HG03108 (cell line): ENCODE data around the gene C2CD4A.

Source experiments
- ATAC-seq: cut with Tn5 transposase; IDR thresholded peaks from one replicate; pipeline ENCODE4 v1.9.1; 2021; ENCODE audit warnings: moderate library complexity; ENCODE audit not compliant: unreplicated experiment

The C2CD4A gene

DNA sequence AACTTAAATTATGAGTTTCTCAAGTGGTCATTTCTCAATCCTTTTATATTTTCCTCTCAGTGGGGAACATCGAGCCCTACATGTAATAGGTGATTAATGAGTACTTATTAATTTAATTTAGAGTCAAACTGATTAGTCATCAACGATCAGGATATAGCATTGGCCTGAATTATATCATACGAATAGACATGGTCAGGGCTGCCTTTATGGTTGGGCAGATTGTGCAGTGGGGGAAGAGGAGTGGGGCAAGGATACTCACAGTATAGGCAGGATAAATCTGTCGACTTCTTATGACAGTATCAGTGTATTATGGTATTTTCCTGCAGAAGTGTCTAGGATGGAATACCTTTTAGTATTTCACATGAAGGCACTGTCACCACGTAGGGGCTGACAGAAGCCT lies 27.0 kb downstream of the C2CD4A start:
- ATAC-seq, result no peak

DNA sequence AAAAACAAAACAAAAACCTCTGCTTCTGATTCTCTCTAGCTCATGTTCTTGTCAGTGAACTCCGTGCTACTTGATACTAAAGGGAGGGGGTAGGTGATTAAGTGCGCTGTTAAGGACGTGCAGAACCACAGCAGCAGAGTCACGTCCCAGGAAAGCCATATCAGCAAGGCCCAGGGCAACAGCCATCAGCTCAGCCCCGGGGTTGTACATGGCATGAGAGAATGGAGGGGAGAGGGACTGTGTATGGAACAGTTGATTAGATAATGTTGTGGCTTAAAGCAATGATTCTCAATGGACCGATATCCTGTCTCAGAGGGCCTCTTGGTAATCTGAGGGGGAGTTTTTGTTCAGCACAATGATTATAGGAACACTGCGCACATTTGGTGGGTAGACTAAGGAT lies 27.6 kb downstream of the C2CD4A start:
- no peak for ATAC-seq

DNA sequence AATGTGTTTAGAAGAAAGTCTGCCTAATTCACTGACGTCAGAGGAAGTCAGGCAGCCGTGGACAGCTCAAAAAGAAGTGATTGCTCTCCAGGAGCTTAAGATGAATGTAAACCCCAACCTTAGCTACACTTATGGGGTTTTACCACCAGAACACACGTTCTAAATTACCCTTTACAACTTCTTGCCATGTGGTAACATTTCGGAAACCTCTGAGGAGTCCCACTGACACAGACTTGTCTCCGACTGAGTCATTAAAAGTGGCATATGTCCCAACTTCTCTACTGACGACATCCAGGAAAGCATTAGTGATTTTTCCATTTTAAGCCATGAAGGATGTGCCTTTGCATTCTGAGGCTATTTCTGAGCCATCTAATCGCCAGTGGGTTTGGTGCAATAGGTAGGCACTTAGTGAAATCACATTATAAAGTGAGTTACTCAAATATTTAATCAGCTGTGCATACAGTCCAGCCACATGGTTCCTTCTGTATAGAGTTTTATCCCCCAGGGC lies 32.4 kb downstream of the C2CD4A start:
- ATAC-seq, result no peak

DNA sequence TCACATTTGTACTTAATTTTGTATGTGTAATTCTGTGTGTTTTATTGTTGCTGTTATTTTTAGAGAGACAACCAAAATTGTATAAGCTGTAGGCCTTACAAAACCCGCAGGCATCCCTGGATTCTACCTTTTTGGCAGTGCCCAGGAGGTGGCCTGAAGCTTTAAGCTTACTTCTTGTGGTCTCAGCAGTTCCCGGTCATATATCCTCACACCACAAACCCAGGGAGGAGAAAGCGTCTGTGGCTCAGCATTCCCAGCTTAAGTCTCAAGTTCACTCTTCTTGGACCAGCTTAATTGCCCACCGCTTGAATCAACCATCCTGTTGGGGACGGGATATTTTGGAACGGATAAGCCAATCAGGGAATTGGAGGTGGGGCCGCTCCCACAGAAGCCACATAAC lies 36.7 kb downstream of the C2CD4A start:
- ATAC-seq, result no peak

DNA sequence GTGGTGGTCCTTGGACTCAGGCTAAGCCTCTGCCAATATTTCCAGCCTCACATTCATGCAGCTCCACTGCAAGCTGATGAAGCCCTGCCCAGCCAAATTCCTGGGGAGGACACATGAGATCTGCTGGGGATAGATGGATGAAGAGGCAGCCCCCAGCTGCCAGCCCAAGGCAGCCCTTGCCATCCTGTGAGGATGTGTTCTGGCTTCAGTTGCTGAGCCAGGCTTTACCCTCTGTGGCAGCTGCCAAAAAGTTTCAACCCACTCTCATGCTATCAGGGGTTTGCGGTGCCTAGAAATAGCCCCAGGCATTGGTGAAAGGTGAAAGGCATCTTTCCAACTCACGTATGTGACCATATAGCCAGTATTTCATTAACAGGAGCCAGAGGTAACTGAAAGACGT lies 37.6 kb downstream of the C2CD4A start:
- no peak for ATAC-seq

DNA sequence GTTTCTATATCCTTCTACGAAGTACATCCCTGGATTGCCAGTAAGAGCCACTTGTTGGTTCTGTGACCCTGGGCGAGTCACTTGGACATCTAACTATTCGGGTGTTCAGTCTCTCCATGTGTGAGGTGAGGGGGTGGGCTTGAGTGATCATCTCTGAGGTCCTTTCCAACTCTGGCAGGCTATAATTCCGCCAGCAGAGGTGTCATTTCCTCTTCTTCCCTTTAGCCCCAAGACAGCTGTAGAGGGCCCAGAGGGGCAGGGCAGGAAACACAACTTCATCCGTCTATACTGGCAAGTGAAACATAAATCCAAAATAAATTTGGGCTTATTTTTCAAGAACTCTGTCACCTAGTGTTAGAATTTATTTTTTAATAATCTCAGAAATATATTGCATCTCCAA lies 38.1 kb downstream of the C2CD4A start:
- ATAC-seq, result no peak

DNA sequence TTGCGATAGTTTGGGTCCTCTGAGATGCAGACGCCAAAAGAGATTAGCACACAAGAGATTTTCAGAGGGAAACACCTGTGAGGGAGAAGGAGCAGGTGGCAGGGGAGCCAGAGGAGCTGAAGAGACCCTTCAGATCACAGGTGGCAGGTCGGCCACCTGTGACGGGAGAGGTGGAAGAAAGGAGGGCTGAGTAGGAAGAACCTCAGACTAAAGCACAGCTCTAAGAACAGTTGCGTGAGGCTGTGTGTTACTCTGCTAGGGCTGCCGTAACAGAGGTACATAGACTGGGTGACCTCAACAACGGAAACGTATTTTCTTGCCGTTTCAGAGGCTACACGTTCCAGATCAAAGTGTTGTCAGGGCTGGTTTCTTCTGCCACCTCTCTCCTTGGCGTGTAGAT lies 38.5 kb downstream of the C2CD4A start:
- no peak for ATAC-seq

DNA sequence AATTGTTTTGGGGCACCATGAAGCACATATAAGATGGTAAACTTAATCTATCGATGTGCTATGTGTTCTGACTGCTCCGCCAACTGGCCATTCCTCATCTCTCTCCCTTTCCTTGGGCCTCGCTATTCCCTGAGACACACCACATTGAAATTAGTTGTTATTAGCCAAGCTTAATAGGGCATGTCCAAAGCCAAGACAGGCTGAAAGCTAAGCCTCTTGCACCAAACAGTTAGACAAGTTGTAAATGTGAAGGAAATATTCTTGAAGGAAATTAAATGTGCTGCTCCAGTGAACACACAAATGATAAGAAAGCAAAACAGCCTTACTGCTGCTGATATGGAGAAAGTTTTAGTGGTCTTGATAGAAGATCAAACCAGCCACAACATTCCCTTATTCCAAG lies 39.3 kb downstream of the C2CD4A start:
- no peak for ATAC-seq

DNA sequence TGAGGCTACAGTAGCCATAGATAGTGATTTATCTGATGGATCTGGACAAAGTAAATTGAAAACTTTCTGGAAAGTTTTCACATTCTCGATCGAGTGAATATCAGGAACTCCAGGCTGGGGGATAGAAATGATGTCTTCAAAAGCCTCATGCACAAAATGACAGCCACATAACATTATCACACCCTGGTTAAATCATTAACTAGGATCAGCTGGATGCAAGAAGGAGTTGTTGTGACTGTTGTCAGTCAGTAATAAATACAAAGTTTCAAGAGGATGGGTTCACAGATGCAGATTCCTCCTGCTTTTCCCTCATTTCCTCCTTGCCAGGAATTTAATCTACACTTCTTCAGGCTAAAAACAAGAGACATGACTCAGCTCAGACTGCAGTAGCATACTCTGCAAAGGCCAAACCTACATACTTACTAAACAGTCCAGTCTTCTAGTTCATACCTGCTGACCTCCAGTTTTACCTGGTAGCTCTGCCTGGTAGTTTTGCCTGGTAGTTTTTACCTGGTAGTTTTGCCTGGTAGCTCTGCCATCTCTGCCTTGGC lies 40.9 kb downstream of the C2CD4A start:
- ATAC-seq, result no peak

DNA sequence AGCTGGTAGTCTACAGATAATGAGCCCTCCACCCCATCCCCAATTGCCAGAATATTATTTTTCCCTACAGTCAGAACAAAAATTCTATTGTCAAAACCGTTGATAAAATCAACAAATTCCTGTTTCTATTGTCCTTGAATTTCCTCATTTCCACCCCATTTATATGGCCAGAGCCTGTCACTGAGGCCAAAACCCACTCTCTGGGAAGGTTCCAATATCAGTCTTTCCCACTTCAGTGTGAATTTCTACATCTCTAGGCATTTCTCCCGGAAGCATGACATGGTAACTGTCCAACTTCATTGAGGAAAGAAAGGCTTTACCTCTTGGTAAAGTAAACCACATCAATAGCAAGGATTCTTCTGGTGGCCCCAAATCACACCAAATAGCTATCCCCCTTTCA lies 41.6 kb downstream of the C2CD4A start:
- no peak for ATAC-seq

DNA sequence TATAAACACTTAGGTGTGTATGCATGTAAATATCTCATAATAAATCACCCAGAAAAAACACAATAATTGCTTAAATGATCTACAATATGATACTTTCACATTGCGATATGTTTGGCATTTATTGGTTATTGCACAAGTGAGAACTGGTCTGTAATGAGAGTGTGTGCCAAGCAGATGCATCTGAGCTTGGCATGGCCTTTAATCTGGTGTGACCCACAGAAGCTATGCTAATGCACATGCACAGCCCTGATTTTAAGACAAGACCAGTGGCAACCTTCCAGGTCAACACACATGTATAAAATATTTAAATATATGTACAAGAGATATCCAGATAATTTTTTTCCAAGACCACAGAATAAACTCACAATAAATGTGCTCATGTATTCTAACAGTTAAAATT lies 42.7 kb downstream of the C2CD4A start:
- no peak for ATAC-seq

DNA sequence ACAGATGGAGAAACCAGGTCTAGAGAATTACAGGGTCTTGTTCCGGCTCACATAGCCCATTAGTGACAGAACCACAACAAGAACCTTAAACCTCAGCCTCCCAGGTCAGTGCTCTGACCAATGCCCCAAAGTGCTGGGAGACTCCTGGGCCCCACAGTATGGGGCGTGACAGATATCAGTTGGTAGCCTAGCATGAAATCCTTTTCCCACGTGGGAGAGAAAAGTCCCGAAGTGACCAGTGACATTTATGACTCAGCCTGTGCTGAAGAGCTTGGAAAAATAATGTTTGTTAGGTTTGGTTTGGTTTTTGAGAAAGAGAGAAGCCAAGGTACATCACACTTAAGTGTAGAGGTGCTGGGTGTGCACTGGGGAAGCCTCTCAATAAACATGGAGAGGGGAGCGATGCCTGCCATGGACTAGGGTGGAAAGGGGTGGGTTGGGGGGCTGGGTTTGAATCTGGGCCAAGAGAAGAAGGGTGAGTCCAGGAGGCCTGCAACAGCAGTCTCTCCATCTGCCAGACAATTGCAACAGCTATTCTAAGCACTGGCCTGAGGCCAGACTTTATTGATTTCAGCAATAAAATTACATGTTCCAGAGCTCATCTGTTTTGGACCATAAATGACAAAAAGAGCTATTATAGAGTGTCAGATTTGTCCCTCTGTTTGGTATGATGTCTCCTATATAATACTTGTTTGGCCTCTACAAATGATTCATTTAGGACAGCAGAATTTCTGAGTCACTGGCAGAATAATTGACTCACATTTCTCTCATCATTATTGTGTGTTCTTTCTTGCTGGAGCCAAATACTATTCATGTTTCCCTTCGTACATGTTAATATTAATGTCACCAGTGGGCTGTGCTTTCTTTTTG lies 43.4 kb downstream of the C2CD4A start:
- ATAC-seq, result no peak

DNA sequence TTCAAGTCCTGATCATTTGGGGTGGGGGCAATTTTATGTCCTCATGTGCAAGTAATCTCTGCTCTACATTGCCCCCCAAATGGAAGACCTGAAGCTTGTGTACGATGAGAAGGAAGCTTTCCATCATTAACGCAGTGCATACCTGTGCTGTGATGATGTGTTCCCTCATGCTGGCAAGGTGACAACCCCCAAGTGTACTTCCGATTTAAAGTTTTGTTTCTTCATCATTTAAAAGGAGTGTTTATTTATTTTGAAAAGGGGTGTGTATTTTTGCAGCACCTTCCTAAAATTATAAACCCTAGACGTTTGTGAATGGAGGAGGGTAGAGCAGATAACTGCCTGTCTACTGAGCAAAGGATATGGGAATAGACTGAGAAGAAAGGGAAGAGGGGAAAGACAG lies 45.3 kb downstream of the C2CD4A start:
- no peak for ATAC-seq

DNA sequence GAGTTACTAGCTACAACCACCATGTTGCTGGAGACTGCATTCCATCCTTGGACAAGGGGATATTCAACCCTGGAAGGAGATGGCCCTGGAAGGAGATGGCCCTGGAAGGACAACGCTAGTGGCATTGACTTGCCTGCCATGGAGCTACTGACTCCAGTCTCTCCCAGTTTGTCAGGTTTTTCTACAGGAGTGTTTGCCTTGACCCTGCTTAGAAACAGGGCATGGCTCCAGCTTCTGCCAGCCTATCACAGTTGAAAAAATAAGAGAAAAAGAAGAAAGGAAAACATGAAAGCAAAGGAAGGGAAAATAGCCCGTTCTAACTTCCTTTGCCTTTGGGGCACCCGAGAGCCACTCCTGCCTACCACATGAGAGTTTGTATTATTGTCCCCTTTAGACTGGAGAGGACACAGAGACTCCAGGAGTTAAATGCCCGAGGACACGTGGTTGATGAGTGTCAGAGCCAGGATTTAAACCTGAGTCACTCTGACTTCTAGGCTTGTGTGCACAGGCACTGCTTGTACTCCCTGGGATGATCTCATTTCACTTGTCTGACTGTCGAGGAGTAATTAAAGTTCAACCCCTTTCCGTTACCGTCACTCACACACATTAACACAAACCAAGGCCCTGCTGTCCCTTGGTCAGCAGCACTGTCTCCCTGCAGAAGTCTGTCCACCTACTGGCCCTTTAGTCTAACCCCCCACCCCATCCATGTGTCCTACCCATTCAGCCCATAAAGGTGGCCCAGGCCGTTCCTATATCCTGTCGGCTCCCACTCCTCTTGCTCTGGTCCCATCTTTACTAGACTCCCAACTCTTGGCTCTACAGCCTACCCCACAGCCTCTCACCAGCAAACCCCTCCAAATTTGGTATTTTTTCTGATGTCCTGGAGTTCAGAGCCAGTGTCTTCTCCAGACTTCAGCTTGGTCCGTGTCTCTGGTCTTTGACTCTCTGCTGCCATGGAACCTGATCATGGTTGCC lies 46.1 kb downstream of the C2CD4A start:
- no peak for ATAC-seq

DNA sequence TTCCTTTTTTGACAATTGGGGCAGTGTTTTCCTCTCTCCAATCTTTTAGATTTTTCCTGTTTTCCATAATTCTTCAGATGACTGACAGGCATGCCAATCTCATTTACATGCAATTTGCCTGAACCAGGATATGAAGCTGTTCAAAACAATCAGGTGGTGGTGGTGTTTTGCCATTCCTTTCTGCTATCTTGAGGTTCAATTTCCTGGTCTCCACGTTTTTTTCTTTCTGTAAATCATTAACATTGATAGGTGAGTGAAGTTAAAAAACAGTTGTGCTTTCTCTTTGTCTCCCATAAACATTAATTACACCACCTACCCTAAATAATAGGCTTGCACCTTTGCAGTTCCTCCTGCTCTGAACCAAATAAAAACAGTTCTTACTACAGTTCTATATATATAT lies 49.1 kb downstream of the C2CD4A start:
- no peak for ATAC-seq

DNA sequence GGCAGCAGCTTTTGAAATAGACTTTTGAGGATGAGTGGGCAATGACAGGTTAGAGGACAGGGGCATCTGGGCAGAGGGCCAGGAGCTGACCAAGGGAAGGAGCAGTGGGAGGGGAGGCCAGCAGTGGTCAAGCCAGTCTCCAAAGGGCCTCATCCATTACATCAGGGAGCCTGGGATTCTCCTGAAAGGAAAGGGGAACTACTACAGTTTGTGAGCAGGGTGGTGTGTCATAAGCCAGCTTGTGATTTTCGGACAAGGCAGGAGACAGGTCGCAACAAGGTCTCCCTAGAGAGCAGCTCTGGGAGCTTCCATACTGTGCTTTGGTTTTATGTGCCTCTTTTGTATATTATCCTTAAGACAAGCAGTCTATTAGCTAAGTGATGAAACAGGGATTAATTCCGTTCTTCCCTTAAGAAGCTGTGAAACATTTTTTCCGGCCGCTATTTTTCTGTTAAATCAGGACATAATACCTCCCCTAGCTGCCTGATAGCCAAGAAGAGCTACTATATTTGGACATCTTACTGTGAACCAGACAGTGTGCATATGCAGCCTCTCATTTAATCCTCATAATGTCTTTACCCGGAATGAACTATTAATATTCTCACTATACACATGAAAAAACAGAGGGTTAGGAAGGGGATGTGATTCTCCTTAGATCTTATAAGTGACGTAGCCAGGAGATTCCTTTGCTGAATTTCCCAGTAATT lies 51.9 kb downstream of the C2CD4A start:
- no peak for ATAC-seq

DNA sequence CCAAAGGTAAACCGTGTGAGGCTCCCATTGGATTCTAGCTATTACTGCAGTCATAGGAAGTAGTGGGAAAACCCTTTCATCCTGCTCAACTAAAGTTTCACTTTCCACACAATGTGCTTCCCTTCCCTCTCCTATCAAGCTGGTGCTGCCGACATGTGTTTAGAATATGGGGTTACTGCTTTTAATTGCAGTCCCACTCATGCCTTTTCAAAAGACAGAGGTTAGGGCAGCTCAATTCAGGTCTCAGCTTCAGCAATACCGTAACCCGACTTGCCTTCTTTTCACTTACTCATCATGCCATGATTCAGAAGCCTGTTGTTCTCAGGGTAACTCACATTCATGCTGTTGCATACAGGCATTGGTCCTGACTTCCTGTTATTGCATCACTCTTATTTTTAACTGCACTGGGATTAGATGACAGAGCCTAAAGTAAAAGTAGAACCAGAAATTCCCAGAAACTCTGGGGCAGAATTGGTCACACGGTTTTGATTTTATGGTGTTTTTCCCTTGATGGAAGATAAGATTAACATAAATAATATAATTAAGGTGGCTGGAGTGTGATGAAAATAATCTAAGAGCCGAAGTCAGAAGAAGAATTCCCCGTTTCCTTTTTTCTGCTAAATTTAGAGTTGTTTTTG lies 52.6 kb downstream of the C2CD4A start:
- no peak for ATAC-seq

DNA sequence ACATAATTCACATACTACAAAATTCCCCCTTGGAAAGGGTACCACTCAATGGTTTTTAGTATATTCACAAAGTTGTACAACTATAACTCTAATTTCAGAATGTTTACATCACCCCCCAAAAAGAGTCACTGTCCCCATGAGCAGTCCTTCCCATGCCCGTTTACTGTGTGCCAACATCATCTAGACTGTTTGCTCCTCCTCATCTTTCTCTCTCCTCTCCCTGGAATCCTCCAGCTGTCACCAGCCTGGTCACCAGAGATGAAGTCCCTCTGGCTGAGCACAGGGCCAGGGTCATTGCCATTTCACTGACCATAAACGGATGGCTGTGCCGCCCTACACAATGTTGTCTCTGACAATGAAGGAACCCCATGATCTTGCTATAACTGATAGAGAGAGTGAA lies 53.1 kb downstream of the C2CD4A start:
- ATAC-seq, result no peak
